Measurements from ENCODE around the gene AOX1.

- no peak for TF ChIP-seq POLR2A (IDR thresholded peaks at IDR 0.05; ENCODE audit: low read depth, low read length)
- no peak for TF ChIP-seq POU2F2 (IDR thresholded peaks at IDR 0.05; ENCODE audit: low read depth, low read length)
- TF ChIP-seq POLR2AphosphoS5 (IDR thresholded peaks at IDR 0.05; ENCODE audit: low read depth, low read length): no peak
- TF ChIP-seq TAF1 (IDR thresholded peaks at IDR 0.05; ENCODE audit: low read depth, low read length): no peak
- TF ChIP-seq PAX5 (IDR thresholded peaks at IDR 0.05; ENCODE audit: insufficient read depth, low read length, severe bottlenecking): no peak
Observed at GRCh38 chr2:200616656-200617055, 30.8 kb downstream of the AOX1 start.

All from GM12891 (cell line).